ENCODE measurements around the gene GBA3.

Gene GBA3

GRCh38 chr4:22787753-22788375 lies 95.1 kb downstream of the GBA3 start:
- no peak for FAIRE-seq

- no peak for FAIRE-seq
Observed at GRCh38 chr4:22790631-22791030, 97.9 kb downstream of the GBA3 start.

- no peak for FAIRE-seq
Observed at GRCh38 chr4:22794732-22795131, 102.0 kb downstream of the GBA3 start.

- no peak for FAIRE-seq
Observed at GRCh38 chr4:22801391-22801790, 108.7 kb downstream of the GBA3 start.

GRCh38 chr4:22802876-22803275 lies 110.1 kb downstream of the GBA3 start:
- FAIRE-seq: no peak

GRCh38 chr4:22803512-22803911 lies 110.8 kb downstream of the GBA3 start:
- FAIRE-seq: no peak

- FAIRE-seq: no peak
Observed at GRCh38 chr4:22814906-22815305, 122.2 kb downstream of the GBA3 start.

GRCh38 chr4:22824091-22824490 lies 131.4 kb downstream of the GBA3 start:
- FAIRE-seq: no peak

GRCh38 chr4:22842360-22843018 lies 149.8 kb downstream of the GBA3 start:
- no peak for FAIRE-seq

GRCh38 chr4:22848332-22848731 lies 155.6 kb downstream of the GBA3 start:
- FAIRE-seq: no peak

GRCh38 chr4:22850055-22850454 lies 157.3 kb downstream of the GBA3 start:
- FAIRE-seq: peak; percentile 84

GRCh38 chr4:22850630-22851029 lies 157.9 kb downstream of the GBA3 start:
- FAIRE-seq: no peak

GRCh38 chr4:22857411-22857810 lies 164.7 kb downstream of the GBA3 start:
- no peak for FAIRE-seq

GRCh38 chr4:22859318-22859717 lies 166.6 kb downstream of the GBA3 start:
- FAIRE-seq: no peak

Data from islet of Langerhans (tissue), 1 donor.